ENCODE measurements around the gene WLS.

The WLS gene

DNA sequence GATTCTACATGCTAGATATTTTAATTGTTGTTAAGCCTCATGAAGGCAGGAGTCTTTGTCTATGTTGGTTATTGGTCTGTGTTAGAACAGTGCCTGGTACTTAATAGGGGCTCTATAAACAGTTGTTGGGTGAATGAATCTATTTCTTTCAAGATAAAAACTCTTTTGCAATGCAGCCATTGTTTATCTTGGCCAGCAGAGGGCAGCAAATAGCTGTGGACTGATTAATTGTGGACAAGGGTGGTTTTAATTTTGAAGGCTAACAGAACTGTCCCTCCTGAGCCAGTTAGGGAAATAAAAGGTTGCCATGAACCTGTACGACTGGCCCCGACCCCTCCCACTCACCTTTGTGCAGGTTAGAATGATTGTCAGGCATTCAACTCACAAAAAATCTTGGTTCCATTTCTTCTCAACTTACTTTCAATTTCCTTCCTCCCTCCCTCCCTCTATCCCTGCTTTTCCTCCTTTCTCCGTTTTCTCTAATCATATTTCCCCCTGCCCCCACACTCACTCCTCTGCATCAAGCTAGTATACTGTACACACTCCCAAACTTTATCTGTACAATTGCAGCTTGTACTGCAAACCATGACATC is 115.6 kb downstream of the WLS start:
- Mint-ChIP-seq H3K27ac (no peak overlapping the region), H3K27me3 (peaks cover 4% of the 10 kb centered on the region), H3K36me3 (ENCODE audit: low read depth) (no peaks in the 10 kb centered on the region), H3K9me3 (no peaks in the 10 kb centered on the region), H3K4me1 (ENCODE audit: low read depth) (peaks cover 7% of the 10 kb centered on the region), H3K4me3 (no peak overlapping the region)
- intact Hi-C loops (cut with micrococcal nuclease): loop anchor here (1.0 to 10.0 kb wide), 3 partner anchors 327 to 1621 kb away; no protein-coding TSS in a partner anchor

DNA sequence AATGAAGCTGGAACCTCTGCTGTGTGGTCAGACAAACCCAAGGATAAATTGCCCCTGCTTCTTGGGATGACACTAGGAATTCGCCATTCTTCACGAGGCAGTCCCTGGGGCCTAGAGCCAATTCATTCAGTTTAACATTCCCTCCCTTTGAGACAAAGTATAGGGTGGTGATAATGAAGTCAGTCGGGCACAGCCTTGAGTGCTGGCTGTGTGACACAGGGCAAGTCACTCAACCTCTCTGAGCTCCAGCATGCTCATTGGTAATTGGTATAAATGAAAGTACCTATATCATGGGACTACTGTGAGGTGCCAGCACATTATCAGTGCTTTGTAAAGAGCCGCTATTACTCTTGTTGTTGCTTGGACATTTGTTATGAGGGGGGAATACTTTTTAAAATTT is 117.0 kb downstream of the WLS start:
- intact Hi-C loops (cut with micrococcal nuclease): loop anchor here (10.0 kb wide), 1 partner anchor 351 kb away; no protein-coding TSS in a partner anchor
- H3K27ac Mint-ChIP-seq: no peak overlapping the region
- H3K4me1 Mint-ChIP-seq (ENCODE audit: low read depth): peaks cover 7% of the 10 kb centered on the region
- H3K9me3 Mint-ChIP-seq: no peaks in the 10 kb centered on the region
- H3K36me3 Mint-ChIP-seq (ENCODE audit: low read depth): no peaks in the 10 kb centered on the region
- peaks cover 4% of the 10 kb centered on the region for H3K27me3 Mint-ChIP-seq
- no peak overlapping the region for H3K4me3 Mint-ChIP-seq

DNA sequence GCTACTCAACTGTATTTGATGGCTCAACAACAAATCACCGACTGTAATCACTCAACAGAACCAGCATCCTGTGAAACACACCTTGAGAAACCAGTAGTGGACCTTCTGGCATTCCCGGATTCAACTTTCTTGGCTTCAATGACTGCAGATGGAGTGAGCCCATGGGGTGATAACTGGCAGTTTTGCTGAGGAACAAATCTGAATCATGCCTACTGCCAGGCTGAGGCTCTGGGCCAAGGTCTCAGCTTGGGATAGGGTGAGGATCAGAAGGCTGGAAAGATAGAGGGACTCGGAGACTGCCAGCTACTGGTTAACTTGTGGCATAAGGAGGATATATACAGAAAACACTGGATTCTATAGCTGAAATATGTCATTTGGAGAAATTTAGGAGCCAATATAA is 118.4 kb downstream of the WLS start:
- intact Hi-C loops (cut with micrococcal nuclease): loop anchor here (10.0 kb wide), 1 partner anchor 349 kb away; no protein-coding TSS in a partner anchor

DNA sequence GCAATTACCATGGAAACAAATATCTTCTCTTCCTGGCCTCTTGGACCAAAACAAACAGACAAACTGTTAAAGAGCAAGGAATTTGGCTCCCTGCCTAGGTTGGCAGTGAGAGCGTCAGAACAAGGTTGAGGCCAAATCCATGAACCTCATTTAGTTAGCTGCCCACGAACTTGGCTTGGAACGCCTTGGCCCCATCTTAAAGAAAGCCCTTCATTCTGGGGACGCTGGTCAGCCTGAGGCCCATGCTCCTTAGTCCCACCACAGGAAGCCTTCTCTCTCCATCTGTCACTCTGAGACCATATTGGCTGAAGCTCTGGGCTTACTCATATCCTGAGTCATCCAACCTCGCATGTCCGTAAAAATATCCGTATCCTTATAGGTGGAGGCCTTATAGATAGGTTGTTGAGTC is 119.5 kb downstream of the WLS start:
- intact Hi-C loops (cut with micrococcal nuclease): loop anchor here (10.0 kb wide), 1 partner anchor 348 kb away; no protein-coding TSS in a partner anchor
- H3K27me3 Mint-ChIP-seq: peaks cover 4% of the 10 kb centered on the region
- H3K9me3 Mint-ChIP-seq: no peaks in the 10 kb centered on the region
- H3K27ac Mint-ChIP-seq: no peak overlapping the region
- peaks cover 7% of the 10 kb centered on the region for H3K4me1 Mint-ChIP-seq (ENCODE audit: low read depth)
- H3K4me3 Mint-ChIP-seq: no peak overlapping the region
- no peaks in the 10 kb centered on the region for H3K36me3 Mint-ChIP-seq (ENCODE audit: low read depth)

More for the DNA sequence above, 118.4 kb downstream of the WLS start:
- no peak overlapping the region for H3K27ac Mint-ChIP-seq
- no peaks in the 10 kb centered on the region for H3K9me3 Mint-ChIP-seq
- H3K27me3 Mint-ChIP-seq: peaks cover 4% of the 10 kb centered on the region
- H3K4me1 Mint-ChIP-seq (ENCODE audit: low read depth): peaks cover 7% of the 10 kb centered on the region
- no peaks in the 10 kb centered on the region for H3K36me3 Mint-ChIP-seq (ENCODE audit: low read depth)
- no peak overlapping the region for H3K4me3 Mint-ChIP-seq

DNA sequence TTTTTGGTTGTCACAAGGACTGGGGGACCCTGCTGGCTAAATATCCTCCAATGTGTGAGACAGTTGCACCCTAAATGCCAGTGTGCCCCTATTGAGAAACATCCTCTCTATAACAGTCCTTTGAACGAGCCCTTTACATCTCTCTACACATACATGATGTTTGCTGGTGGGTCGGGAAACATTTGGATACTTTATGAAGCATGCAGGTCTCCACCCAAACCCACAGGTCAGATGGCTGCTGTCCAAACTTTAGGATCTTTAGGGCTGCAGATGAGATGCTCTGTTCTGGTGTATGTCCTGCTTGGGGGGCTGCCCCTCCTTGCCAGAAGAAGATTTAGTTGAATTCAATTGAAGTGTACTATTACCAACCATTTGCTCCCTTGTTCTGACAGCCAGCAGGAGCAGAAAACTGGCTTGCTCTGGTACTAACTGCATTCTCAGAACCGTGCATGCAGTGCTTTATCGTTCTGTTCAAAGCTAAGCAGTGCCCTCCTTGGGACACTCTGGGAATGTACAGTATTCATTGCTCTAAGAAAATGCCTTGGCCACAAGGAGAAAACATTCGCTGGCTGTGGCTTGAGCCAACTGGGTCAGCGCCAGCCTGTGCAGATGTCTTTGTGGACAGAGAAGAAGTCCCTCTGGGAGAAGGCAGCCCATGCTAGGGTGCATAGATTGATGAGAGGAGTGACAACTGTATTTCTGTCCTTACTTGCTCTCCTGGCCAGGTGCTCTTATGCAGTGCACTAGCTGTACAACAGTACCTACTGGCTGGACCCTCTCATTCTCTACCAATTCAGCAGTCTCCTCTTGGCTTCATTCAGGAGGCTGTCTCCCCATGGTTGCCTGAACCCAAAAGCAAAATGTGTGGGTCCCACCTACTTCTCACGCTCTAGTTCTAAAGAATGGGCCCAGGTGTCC is 120.5 kb downstream of the WLS start:
- intact Hi-C loops (cut with micrococcal nuclease): loop anchor here (10.0 kb wide), 1 partner anchor 347 kb away; no protein-coding TSS in a partner anchor
- Mint-ChIP-seq H3K9me3 (no peaks in the 10 kb centered on the region), H3K36me3 (ENCODE audit: low read depth) (no peaks in the 10 kb centered on the region), H3K4me3 (no peak overlapping the region), H3K27ac (no peak overlapping the region), H3K4me1 (ENCODE audit: low read depth) (peaks cover under 1% of the 10 kb centered on the region), H3K27me3 (peaks cover 4% of the 10 kb centered on the region)

DNA sequence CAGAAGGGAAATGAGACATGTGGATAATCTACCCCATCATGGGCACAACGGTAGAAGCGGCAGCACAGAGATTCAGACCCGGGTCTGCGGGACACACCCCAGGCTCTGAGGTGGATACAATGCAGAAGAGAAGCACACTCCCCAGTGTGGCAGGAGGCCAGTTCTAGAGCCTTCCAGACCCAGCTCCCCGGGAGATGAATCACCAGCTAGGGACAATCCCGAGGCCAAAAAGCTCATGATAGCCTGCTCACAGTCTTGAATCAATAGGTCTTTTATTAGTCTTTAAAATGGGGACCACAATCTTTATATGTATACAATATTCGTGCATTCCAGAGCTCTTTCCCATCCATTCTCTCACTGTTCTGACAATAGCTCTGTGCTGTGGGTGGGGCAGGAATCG is 124.6 kb downstream of the WLS start:
- Mint-ChIP-seq H3K36me3 (ENCODE audit: low read depth) (no peaks in the 10 kb centered on the region), H3K9me3 (no peaks in the 10 kb centered on the region), H3K27me3 (peaks cover 4% of the 10 kb centered on the region), H3K4me1 (ENCODE audit: low read depth) (no peaks in the 10 kb centered on the region), H3K27ac (no peak overlapping the region), H3K4me3 (no peak overlapping the region)
- intact Hi-C loops (cut with micrococcal nuclease): loop anchor here (10.0 kb wide), 1 partner anchor 253 kb away; no protein-coding TSS in a partner anchor

DNA sequence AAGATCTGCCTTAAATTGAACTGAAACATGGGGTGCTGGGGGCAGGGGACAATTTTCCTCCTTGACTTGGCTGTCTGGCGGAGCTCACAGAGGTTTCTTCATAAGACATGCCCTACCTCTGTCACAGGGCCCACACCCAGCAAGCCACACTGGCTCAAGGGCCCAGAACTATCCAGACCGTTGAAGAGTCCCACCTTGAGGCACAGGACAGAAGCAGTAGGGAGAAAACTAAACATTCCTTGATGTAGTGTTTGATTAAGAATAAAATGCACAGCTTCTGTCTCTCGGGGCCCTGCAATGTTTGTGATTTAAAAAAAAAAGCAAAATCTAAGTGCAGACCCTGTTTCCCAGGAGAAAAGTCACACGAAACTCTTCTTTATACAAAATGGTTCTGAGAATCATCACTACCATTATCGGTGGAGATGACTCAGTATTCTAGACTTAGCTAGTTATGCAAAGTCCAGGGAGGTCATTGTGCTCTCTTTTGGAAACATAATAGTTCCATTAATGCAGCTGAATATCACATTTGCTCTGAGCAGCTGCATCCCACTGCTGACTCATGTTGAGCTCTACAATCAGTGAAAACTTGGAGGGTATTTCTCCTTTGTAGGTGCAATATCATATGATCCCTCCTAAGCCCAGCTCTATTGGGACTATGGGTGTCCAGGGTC is 128.3 kb downstream of the WLS start:
- intact Hi-C loops (cut with micrococcal nuclease): loop anchor here (10.0 kb wide), 1 partner anchor 249 kb away; no protein-coding TSS in a partner anchor
- no peaks in the 10 kb centered on the region for H3K27me3 Mint-ChIP-seq

DNA sequence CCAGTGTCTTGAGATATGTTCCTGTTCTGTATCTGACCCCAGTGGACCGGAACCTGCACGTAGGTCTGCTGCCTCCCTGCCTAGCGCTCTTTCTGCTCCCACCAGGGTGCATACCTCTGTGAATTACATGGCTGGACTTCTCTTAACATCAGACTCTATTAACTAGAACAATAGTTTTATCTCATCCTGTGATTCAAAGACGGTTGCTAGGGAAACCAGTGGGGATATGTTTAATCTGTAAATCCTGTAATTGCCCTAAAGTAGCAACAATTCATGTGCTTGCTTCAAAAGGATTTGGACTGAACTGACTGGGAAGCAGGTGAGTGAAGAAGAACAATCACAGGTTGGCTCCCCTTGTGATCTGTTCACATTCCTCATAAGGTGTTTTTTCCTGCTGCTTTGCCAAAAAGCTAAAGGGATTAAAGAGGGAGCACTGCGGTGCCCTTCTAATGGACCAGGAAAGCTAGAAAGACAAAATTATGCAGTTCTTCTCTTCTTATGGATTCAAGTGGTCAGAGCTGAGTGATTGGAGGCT is 129.2 kb downstream of the WLS start:
- intact Hi-C loops (cut with micrococcal nuclease): loop anchor here (10.0 kb wide), 1 partner anchor 248 kb away; no protein-coding TSS in a partner anchor
- Mint-ChIP-seq H3K36me3 (ENCODE audit: low read depth) (no peaks in the 10 kb centered on the region), H3K4me1 (ENCODE audit: low read depth) (no peaks in the 10 kb centered on the region), H3K27me3 (no peaks in the 10 kb centered on the region), H3K9me3 (no peaks in the 10 kb centered on the region), H3K4me3 (no peak overlapping the region), H3K27ac (no peak overlapping the region)

More for the DNA sequence above, 128.3 kb downstream of the WLS start:
- Mint-ChIP-seq H3K36me3 (ENCODE audit: low read depth) (no peaks in the 10 kb centered on the region), H3K4me3 (no peak overlapping the region), H3K4me1 (ENCODE audit: low read depth) (no peaks in the 10 kb centered on the region), H3K27ac (no peak overlapping the region), H3K9me3 (no peaks in the 10 kb centered on the region)

DNA sequence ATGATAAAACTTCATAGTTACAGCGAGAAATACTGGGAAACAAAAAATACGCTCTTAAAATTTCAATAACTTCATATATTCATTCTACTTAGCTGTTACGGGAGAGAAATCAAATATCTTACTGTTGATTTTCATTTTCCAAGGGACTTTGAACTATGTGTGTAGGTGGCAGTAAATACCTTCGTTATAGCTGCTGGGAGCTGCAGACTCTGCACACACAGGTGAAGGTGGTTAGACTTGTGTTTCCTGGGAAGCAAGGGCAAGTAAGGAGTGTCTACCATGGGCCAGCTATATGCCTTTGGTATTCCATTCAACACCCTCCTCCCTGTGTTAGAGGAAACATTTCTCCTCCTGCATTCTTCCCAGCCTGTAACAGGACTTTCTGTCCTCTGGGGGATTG is 130.5 kb downstream of the WLS start:
- Mint-ChIP-seq H3K4me3 (no peak overlapping the region), H3K4me1 (ENCODE audit: low read depth) (no peaks in the 10 kb centered on the region), H3K27ac (no peak overlapping the region), H3K27me3 (no peaks in the 10 kb centered on the region), H3K9me3 (no peaks in the 10 kb centered on the region), H3K36me3 (ENCODE audit: low read depth) (no peaks in the 10 kb centered on the region)
- intact Hi-C loops (cut with micrococcal nuclease): loop anchor here (10.0 kb wide), 1 partner anchor 247 kb away; no protein-coding TSS in a partner anchor

DNA sequence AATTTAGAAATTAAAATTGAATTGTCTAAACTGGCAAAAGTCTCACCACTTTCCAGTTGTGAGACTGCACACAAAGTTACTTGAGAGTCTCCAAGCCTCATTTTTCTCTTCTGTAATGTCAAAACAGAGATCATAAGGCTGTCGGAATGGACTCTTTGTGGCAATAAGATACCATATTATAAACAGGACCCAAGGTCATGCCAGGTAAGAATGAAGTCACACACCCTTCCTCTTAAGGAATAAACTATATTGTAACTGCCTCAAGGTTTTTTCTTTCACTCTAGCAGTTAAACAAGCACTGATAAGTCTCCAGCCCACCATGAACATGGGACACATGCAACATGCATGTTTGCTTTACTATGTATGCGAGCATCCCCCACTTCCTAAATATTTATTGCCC is 131.8 kb downstream of the WLS start:
- no peaks in the 10 kb centered on the region for H3K9me3 Mint-ChIP-seq
- intact Hi-C loops (cut with micrococcal nuclease): loop anchor here (10.0 kb wide), 1 partner anchor 246 kb away; no protein-coding TSS in a partner anchor
- no peaks in the 10 kb centered on the region for H3K27me3 Mint-ChIP-seq

DNA sequence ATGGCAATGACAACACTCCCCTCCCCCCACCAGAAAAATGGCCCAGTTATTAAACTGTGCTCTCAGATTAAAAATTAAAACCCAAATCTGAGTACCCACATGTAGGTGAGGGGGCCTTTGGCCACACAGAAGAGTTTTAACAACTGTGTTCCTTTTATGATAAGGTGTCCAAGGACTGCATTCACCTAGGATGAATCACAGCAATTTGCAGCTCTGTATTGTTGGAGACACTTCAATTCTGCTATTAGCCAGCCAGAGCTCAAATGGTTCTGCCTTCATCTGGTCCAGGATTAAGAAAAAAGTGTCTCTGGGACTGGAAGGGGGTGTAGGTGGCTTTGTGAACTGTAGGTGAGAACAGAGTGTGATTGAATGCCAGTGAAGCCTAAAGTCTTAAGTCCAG is 138.6 kb downstream of the WLS start:
- Mint-ChIP-seq H3K9me3 (no peaks in the 10 kb centered on the region), H3K4me3 (no peak overlapping the region), H3K4me1 (ENCODE audit: low read depth) (no peaks in the 10 kb centered on the region), H3K36me3 (ENCODE audit: low read depth) (no peaks in the 10 kb centered on the region), H3K27me3 (peaks cover 4% of the 10 kb centered on the region), H3K27ac (no peak overlapping the region)
- intact Hi-C loops (cut with micrococcal nuclease): no loop called here

More for the DNA sequence above, 131.8 kb downstream of the WLS start:
- Mint-ChIP-seq H3K27ac (no peak overlapping the region), H3K4me3 (no peak overlapping the region), H3K4me1 (ENCODE audit: low read depth) (no peaks in the 10 kb centered on the region), H3K36me3 (ENCODE audit: low read depth) (no peaks in the 10 kb centered on the region)

DNA sequence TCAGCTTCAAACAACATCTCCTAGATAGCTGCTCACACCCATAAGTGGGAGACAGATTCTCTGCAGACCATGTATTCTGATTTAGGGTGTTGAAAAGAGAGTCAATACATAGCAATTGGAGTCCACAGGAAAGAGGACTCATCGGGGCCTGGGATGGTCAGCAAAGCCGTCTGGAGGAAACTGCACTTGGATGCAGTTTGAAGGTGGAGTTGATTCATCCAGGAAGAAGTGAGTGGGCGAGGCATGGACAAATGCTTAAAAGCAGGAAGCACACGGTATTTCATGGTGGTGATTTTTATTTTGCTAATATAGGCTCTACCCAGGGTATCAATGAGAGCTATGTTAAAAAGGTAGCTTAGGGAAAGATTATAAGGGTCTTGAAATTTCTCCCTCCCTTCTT is 145.1 kb downstream of the WLS start:
- H3K9me3 Mint-ChIP-seq: no peaks in the 10 kb centered on the region
- no peaks in the 10 kb centered on the region for H3K4me1 Mint-ChIP-seq (ENCODE audit: low read depth)
- H3K4me3 Mint-ChIP-seq: no peak overlapping the region
- peaks cover 1% of the 10 kb centered on the region for H3K27me3 Mint-ChIP-seq
- H3K27ac Mint-ChIP-seq: no peak overlapping the region
- no peaks in the 10 kb centered on the region for H3K36me3 Mint-ChIP-seq (ENCODE audit: low read depth)
- intact Hi-C loops (cut with micrococcal nuclease): no loop called here

DNA sequence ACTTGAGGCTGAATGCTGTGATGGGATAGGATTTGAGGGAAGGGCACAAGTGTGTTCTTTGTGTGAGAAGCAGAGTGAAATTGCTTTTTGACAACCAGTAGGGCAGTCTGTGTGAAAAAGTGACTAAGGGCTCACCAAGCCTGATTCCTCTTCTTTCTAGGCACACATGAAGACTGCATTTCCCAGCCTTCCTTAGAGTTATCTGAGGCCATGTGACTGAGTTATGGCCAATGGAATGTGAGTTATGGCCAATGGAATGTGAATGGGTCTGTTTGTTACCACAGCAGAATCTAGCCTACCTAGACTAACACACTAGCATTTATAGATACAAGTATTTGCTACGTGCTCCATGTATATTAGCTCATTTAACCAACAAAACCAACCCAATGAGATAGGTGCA is 146.6 kb downstream of the WLS start:
- Mint-ChIP-seq H3K4me3 (no peak overlapping the region), H3K4me1 (ENCODE audit: low read depth) (no peaks in the 10 kb centered on the region), H3K9me3 (no peaks in the 10 kb centered on the region), H3K36me3 (ENCODE audit: low read depth) (no peaks in the 10 kb centered on the region), H3K27ac (no peak overlapping the region), H3K27me3 (no peaks in the 10 kb centered on the region)
- intact Hi-C loops (cut with micrococcal nuclease): no loop called here

Data from dendritic cell treated with granulocyte-macrophage colony-stimulating factor and Interleukin-4, amounts not matched to agents 40 ng/mL and 50 ng/mL, for 4 days (primary cell).